ENCODE measurements around the gene LGALS9B.
"Not testable (repeated sequence)": the region's sequence is repeated elsewhere in the genome, so short reads cannot be mapped to it uniquely, and the experiment has no call there.

Gene LGALS9B

GRCh38 chr17:20494147-20494546, 26.8 kb upstream of the LGALS9B start:
- not testable (repeated sequence) for H3K4me3 ChIP-seq (ENCODE audit: low read depth in 1 of 2, low read length in 2 of 2); H3K36me3 ChIP-seq (ENCODE audit: control insufficient read depth in 1 of 2, insufficient read depth in 2 of 2, low read length in 2 of 2); H3K4me1 ChIP-seq (ENCODE audit: control insufficient read depth in 1 of 2, insufficient read depth in 2 of 2, low read length in 2 of 2); H3K9me3 ChIP-seq (ENCODE audit: control insufficient read depth in 1 of 2, low read length in 2 of 2); H3K27ac ChIP-seq (ENCODE audit: low read length); H3K27me3 ChIP-seq (ENCODE audit: low read depth, low read length)

GRCh38 chr17:20492971-20493370, 25.6 kb upstream of the LGALS9B start:
- not testable (repeated sequence) for H3K4me1 ChIP-seq (ENCODE audit: control insufficient read depth in 1 of 2, insufficient read depth in 2 of 2, low read length in 2 of 2); H3K9me3 ChIP-seq (ENCODE audit: control insufficient read depth in 1 of 2, low read length in 2 of 2); H3K27me3 ChIP-seq (ENCODE audit: low read depth, low read length); H3K36me3 ChIP-seq (ENCODE audit: control insufficient read depth in 1 of 2, insufficient read depth in 2 of 2, low read length in 2 of 2); H3K4me3 ChIP-seq (ENCODE audit: low read depth in 1 of 2, low read length in 2 of 2); H3K27ac ChIP-seq (ENCODE audit: low read length)

- H3K27ac ChIP-seq (ENCODE audit: low read length); H3K36me3 ChIP-seq (ENCODE audit: control insufficient read depth in 1 of 2, insufficient read depth in 2 of 2, low read length in 2 of 2); H3K27me3 ChIP-seq (ENCODE audit: low read depth, low read length); H3K4me1 ChIP-seq (ENCODE audit: control insufficient read depth in 1 of 2, insufficient read depth in 2 of 2, low read length in 2 of 2); H3K4me3 ChIP-seq (ENCODE audit: low read depth in 1 of 2, low read length in 2 of 2); H3K9me3 ChIP-seq (ENCODE audit: control insufficient read depth in 1 of 2, low read length in 2 of 2): not testable (repeated sequence)
Measured at GRCh38 chr17:20492099-20492498, 24.8 kb upstream of the LGALS9B start.

GRCh38 chr17:20484930-20485329, 17.6 kb upstream of the LGALS9B start:
- not testable (repeated sequence) for H3K27me3 ChIP-seq (ENCODE audit: low read depth, low read length); H3K4me3 ChIP-seq (ENCODE audit: low read depth in 1 of 2, low read length in 2 of 2); H3K9me3 ChIP-seq (ENCODE audit: control insufficient read depth in 1 of 2, low read length in 2 of 2); H3K27ac ChIP-seq (ENCODE audit: low read length); H3K36me3 ChIP-seq (ENCODE audit: control insufficient read depth in 1 of 2, insufficient read depth in 2 of 2, low read length in 2 of 2); H3K4me1 ChIP-seq (ENCODE audit: control insufficient read depth in 1 of 2, insufficient read depth in 2 of 2, low read length in 2 of 2)

- not testable (repeated sequence) for H3K9me3 ChIP-seq (ENCODE audit: control insufficient read depth in 1 of 2, low read length in 2 of 2); H3K27ac ChIP-seq (ENCODE audit: low read length); H3K36me3 ChIP-seq (ENCODE audit: control insufficient read depth in 1 of 2, insufficient read depth in 2 of 2, low read length in 2 of 2); H3K4me3 ChIP-seq (ENCODE audit: low read depth in 1 of 2, low read length in 2 of 2); H3K4me1 ChIP-seq (ENCODE audit: control insufficient read depth in 1 of 2, insufficient read depth in 2 of 2, low read length in 2 of 2); H3K27me3 ChIP-seq (ENCODE audit: low read depth, low read length)
Measured at GRCh38 chr17:20479889-20480591, 12.7 kb upstream of the LGALS9B start.

- not testable (repeated sequence) for H3K9me3 ChIP-seq (ENCODE audit: control insufficient read depth in 1 of 2, low read length in 2 of 2); H3K27me3 ChIP-seq (ENCODE audit: low read depth, low read length); H3K4me3 ChIP-seq (ENCODE audit: low read depth in 1 of 2, low read length in 2 of 2); H3K4me1 ChIP-seq (ENCODE audit: control insufficient read depth in 1 of 2, insufficient read depth in 2 of 2, low read length in 2 of 2); H3K27ac ChIP-seq (ENCODE audit: low read length); H3K36me3 ChIP-seq (ENCODE audit: control insufficient read depth in 1 of 2, insufficient read depth in 2 of 2, low read length in 2 of 2)
Measured at GRCh38 chr17:20477398-20478071, 10.2 kb upstream of the LGALS9B start.

- not testable (repeated sequence) for H3K4me3 ChIP-seq (ENCODE audit: low read depth in 1 of 2, low read length in 2 of 2); H3K9me3 ChIP-seq (ENCODE audit: control insufficient read depth in 1 of 2, low read length in 2 of 2); H3K4me1 ChIP-seq (ENCODE audit: control insufficient read depth in 1 of 2, insufficient read depth in 2 of 2, low read length in 2 of 2); H3K36me3 ChIP-seq (ENCODE audit: control insufficient read depth in 1 of 2, insufficient read depth in 2 of 2, low read length in 2 of 2); H3K27ac ChIP-seq (ENCODE audit: low read length); H3K27me3 ChIP-seq (ENCODE audit: low read depth, low read length)
Measured at GRCh38 chr17:20475137-20475831, 7.9 kb upstream of the LGALS9B start.

- not testable (repeated sequence) for H3K4me3 ChIP-seq (ENCODE audit: low read depth in 1 of 2, low read length in 2 of 2); H3K4me1 ChIP-seq (ENCODE audit: control insufficient read depth in 1 of 2, insufficient read depth in 2 of 2, low read length in 2 of 2); H3K9me3 ChIP-seq (ENCODE audit: control insufficient read depth in 1 of 2, low read length in 2 of 2); H3K36me3 ChIP-seq (ENCODE audit: control insufficient read depth in 1 of 2, insufficient read depth in 2 of 2, low read length in 2 of 2); H3K27me3 ChIP-seq (ENCODE audit: low read depth, low read length); H3K27ac ChIP-seq (ENCODE audit: low read length)
Measured at GRCh38 chr17:20474081-20474480, 6.7 kb upstream of the LGALS9B start.

GRCh38 chr17:20469946-20470345, 2.6 kb upstream of the LGALS9B start:
- not testable (repeated sequence) for H3K27ac ChIP-seq (ENCODE audit: low read length); H3K4me1 ChIP-seq (ENCODE audit: control insufficient read depth in 1 of 2, insufficient read depth in 2 of 2, low read length in 2 of 2); H3K36me3 ChIP-seq (ENCODE audit: control insufficient read depth in 1 of 2, insufficient read depth in 2 of 2, low read length in 2 of 2); H3K27me3 ChIP-seq (ENCODE audit: low read depth, low read length); H3K4me3 ChIP-seq (ENCODE audit: low read depth in 1 of 2, low read length in 2 of 2); H3K9me3 ChIP-seq (ENCODE audit: control insufficient read depth in 1 of 2, low read length in 2 of 2)

GRCh38 chr17:20469107-20469506, 1.8 kb upstream of the LGALS9B start:
- H3K4me3 ChIP-seq (ENCODE audit: low read depth in 1 of 2, low read length in 2 of 2); H3K27ac ChIP-seq (ENCODE audit: low read length); H3K27me3 ChIP-seq (ENCODE audit: low read depth, low read length); H3K36me3 ChIP-seq (ENCODE audit: control insufficient read depth in 1 of 2, insufficient read depth in 2 of 2, low read length in 2 of 2); H3K4me1 ChIP-seq (ENCODE audit: control insufficient read depth in 1 of 2, insufficient read depth in 2 of 2, low read length in 2 of 2); H3K9me3 ChIP-seq (ENCODE audit: control insufficient read depth in 1 of 2, low read length in 2 of 2): not testable (repeated sequence)

- not testable (repeated sequence) for H3K36me3 ChIP-seq (ENCODE audit: control insufficient read depth in 1 of 2, insufficient read depth in 2 of 2, low read length in 2 of 2); H3K27ac ChIP-seq (ENCODE audit: low read length); H3K9me3 ChIP-seq (ENCODE audit: control insufficient read depth in 1 of 2, low read length in 2 of 2); H3K4me1 ChIP-seq (ENCODE audit: control insufficient read depth in 1 of 2, insufficient read depth in 2 of 2, low read length in 2 of 2); H3K27me3 ChIP-seq (ENCODE audit: low read depth, low read length); H3K4me3 ChIP-seq (ENCODE audit: low read depth in 1 of 2, low read length in 2 of 2)
Measured at GRCh38 chr17:20466999-20467398, 340 bp downstream of the LGALS9B start.

- not testable (repeated sequence) for H3K9me3 ChIP-seq (ENCODE audit: control insufficient read depth in 1 of 2, low read length in 2 of 2); H3K36me3 ChIP-seq (ENCODE audit: control insufficient read depth in 1 of 2, insufficient read depth in 2 of 2, low read length in 2 of 2); H3K4me1 ChIP-seq (ENCODE audit: control insufficient read depth in 1 of 2, insufficient read depth in 2 of 2, low read length in 2 of 2)
Measured at GRCh38 chr17:20466553-20466952, 786 bp downstream of the LGALS9B start.

More at GRCh38 chr17:20466553-20466952, 786 bp downstream of the LGALS9B start:
- H3K27me3 ChIP-seq (ENCODE audit: low read depth, low read length); H3K27ac ChIP-seq (ENCODE audit: low read length); H3K4me3 ChIP-seq (ENCODE audit: low read depth in 1 of 2, low read length in 2 of 2): not testable (repeated sequence)

All from muscle layer of duodenum (tissue), 2 donors.